Stimulated activated CD8-positive, alpha-beta memory T cell treated with anti-CD3 and anti-CD28 coated beads, Interleukin-7, amount 100 ng/mL, for 24 hours (primary cell): ENCODE data around the gene CCDC112.
"Not testable (repeated sequence)": the region's sequence is repeated elsewhere in the genome, so short reads cannot be mapped to it uniquely, and the experiment has no call there.

Experiments used
- DNase-seq: peaks from one replicate; pipeline ENCODE4 v3.0.0-alpha.2; 2020; ENCODE audit warnings: low read depth

CCDC112 gene

DNA sequence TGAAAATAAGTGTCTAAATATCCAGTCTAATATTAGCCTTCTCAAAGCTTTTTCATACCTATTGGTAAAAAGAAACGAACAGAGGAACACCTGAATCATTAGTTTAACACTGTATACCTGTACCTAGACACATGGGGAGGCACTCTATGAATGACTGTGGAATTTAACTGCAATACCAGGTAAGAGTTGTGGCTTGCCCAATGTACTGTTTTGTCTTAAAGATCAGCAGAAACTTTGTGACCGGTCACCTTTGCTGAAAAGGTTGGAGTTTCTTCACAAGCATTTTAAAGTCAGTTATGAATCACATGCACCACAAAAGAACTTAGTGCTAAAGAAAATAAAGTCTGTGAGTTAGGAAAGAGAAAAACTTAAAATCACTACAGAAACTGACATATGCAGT lies 36.2 kb downstream of the CCDC112 start:
- no peak for DNase-seq

DNA sequence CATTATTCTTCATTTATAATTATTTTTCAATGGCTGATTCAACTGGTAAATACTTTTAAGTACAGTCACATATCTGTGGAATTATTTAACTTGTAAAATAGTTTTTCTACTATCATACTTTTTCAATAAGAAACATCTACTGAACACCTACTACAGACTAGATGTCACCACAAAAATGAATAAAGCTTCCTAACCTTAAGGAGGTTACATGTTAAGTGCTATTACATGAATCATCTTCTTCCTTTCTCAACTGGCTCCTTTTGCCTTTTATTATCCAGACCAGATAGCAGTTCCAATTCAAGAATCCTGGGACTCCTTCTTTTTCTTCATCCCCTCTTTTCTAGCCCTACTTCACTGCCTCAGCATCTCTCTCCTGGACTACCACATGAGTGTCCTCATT lies 38.5 kb downstream of the CCDC112 start:
- no peak for DNase-seq

DNA sequence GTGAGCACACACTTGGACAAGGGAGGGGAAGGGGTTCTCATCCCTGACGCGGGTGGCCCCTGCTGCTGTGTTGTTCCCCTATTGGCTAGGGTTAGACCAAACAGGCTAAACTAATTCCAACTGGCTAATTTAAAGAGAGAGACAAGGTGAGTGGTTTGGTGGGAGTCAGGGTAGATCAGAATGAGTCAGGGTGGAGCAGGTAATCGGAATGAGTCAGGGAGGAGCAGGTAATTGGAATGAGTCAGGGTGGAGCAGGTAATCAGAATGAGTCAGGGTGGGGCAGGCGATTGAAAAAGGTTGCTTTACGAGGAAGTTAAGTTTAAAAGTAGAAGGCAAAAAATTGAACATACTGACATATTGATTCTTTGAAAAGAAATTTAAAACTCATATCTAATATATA lies 47.1 kb downstream of the CCDC112 start:
- DNase-seq, result not testable (repeated sequence)

DNA sequence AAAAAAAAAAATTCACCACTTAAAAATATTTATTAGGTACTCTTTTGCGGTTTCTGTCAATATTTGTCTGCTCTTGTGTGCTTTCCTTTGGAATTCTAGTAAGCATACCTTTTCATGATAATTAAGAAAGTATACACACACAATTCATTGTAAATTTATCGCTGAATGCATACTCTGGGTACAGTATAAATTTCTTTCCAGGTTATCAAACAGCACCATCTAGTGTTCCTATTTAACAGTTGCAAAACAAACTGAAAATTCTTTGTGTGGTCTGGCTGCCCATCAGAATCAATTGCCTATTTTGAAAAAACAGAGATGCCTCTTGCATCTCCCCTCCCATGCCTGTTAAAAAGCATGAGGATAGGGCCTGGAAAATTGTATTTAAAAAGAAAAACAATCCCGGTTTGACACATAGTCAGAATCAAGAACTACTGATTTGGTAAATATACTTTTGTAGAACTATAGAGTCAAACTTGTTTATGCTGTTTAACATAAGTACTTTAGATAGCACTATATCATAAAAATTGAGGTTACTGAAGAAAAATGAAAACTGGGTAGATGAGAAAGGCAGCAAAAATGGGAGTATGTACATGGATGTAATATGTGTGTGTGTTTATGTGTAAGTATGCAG lies 50.0 kb downstream of the CCDC112 start:
- no peak for DNase-seq

DNA sequence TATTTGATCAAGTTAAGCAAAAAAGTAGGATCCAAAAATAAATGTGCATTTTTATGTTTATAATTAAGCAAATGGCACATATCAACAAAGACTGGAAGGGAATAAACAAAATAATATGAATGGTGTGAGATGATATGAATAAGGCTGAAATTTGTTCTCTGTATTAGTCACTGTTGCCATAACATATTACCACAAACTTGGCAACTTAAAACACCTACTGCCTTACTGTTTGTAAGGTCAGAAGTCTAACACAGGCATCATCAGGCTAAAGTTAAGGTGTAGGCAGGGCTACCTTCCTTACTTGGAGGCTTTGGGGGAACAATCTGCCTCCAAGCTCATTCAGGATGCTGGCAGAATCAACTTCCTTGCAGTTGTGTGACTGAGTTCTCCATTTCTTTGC lies 53.0 kb downstream of the CCDC112 start:
- no peak for DNase-seq

DNA sequence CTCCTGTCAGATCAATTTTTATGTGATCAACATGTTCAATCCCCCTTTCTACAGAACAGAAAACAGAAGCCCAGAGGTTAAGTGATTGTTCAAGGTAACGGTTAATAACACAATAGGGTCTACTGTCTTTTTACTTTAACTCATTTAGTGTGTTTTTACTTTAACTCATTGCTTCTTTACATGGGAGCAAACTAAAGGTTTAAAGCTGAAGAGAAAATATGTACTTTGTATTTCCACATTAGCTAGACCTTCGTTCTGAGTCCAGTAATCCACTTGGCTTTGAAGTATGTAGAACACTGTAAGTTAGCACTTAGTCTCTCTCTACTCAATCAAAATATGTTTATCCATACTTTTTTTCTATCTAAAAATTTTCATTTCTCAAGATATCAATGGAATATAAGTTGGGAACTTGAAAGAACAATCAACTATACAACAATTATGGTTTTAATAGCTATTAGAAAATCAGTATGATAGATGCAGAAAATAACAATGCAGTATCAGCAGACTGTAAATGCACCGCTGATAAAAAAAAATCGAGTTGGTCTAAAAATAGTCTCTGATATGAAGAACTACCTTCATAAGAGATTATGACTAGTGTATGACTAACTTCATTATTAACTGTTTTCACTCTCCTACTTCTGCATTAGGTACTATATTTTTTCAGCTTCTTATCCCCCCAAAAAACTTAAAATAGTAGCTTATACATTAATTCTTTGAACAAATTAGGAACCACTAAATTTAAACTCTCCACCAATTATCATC lies 54.4 kb downstream of the CCDC112 start:
- no peak for DNase-seq

DNA sequence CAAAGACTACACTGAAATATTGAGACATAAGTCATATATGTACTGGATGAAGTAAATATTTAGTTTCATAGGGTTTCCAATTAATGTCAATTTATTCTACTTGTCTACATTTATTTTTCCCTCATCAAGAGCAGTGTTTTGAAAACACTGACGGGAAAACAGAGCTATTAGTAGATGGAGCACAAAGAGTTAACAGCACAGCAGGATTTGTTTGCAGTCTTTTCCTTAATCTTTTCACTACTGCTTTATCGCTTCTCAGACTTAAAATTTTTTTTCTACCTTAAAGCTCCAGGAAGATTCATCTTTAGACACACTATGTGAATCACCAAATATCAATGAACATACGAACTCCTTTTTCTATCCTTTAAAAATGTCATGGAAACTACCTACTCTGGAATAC lies 59.4 kb downstream of the CCDC112 start:
- DNase-seq, result no peak

DNA sequence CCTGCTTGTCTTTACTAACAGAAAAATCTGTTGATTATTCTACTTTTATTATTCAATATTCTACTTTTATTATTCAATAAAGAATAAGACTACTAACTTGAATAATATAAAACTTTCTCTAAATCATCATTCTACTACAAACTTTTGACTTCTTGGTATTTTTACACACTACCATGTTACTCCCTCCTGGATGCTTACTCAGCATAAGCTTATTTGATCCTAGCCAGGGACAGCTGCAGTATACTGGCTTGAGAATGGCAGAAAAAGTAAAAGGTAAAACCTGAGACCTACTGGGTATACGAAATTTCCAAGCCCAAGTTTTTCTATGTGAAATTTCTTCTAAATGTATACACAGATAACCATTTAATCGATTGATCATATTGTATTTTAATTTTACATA lies 59.9 kb downstream of the CCDC112 start:
- DNase-seq, result no peak

DNA sequence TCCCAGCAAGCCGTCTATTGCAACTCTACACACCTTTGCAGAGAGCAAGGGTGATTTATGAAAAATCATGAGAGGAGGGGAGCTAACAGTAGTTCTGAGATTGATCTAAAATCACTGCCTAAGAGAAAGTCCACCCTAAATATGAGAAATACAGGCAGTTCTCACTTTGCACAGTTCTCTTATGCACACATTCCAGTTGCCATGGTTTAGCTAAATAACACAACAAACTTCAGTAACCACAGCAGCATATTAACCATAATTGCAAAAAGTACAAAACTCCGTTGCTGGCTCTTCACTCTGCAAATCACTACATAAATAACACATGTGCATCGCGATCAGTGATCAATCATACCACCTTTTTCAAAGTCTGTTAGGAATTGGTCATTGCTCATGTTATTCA lies 64.9 kb downstream of the CCDC112 start:
- DNase-seq, result no peak

DNA sequence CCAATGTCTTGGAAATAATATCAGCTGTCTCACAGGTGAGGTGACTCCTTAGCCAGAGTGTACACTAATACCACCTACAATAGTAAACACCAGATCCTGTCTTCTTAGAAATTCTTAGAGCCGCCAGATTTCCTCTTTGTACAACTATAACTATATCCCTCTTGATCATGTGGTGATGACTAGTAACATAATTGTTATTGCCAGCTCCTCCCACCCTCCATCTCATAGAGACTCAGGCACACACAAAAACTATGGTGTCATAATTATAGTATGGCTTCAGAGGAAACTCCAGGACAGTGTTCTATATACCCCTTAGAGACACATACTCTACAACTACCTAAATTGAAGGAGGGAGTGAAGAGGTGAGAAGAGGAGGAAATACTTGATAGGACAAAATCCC lies 66.8 kb downstream of the CCDC112 start:
- DNase-seq, result no peak

DNA sequence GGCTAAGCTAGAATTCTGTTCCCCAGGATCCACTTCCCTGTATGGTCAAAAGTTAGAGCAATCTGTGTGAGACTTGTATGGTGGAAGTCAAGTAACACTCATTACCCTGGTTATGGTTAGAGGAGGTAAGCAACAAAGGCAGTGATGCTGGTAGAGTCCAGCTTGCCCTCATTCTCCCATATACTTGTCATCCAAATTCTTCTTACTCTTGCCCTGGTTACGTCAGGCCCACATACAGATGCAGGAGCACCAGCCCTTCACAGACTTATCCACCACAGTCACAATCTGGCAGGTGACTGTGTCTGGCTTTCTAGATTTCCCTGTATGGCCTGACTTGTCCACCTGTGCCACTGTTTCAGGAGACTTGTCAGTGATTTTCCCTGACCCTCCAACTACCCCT lies 69.2 kb downstream of the CCDC112 start:
- DNase-seq, result no peak
